A549 (cell line): ENCODE results near the gene XYLT1. TPM values are rescaled to one million over a fixed set of nuclear protein-coding genes. Genes with fewer than 3 reads are reported as not detected.
A peak's percentile ranks its signal among the peaks of the same experiment; 100 is the strongest.

Experiments
- ATAC-seq, 2 experiments: fragments of 200-7000 bp in 1 of 2; fragments of >200 bp in 1 of 2; cut with Nextera tagmentation in 1 of 2; cut with Tn5 transposase in 1 of 2; 3 replicates each; pipeline versions ENCODE4 v1.8.0 to v1.9.1; 2018 to 2020; ENCODE audit warnings: mild to moderate bottlenecking in 1 of 2, moderate library complexity in 1 of 2
- CTCF ChIA-PET: fragments of 300-600 bp; sonication (Branson Sonifier 250); formaldehyde crosslinking; extraction: SDS; loops from one replicate; lab custom pipeline; 2021; ENCODE audit warnings: antibody characterized with exemption, inconsistent platforms; lab: Yijun Ruan, JAX
- POLR2A ChIA-PET: fragments of 350-600 bp; formaldehyde crosslinking; extraction: SDS; loops from one replicate; lab custom pipeline; 2021; ENCODE audit warnings: antibody characterized with exemption, inconsistent platforms; lab: Yijun Ruan, JAX
- DNase-seq, 2 experiments: peaks; one replicate each; pipeline versions ENCODE4 v3.0.0 to v3.0.0-alpha.2; 2011 to 2016; ENCODE audit warnings: low read depth in 1 of 2, low spot score in 1 of 2
- FAIRE-seq: peaks from 2 replicates; lab custom pipeline; 2011; peaks lifted over from hg19 to GRCh38; lab: Jason Lieb, UNC
- H3K27ac ChIP-seq, 2 experiments: fragments of >200 bp; sonication (Bioruptor Twin); formaldehyde crosslinking; 3 replicates each; pipeline ENCODE4 v1.5.1; 2016 to 2017
- H3K4me1 ChIP-seq: fragments of >200 bp; sonication (Bioruptor Twin); formaldehyde crosslinking; 3 replicates; pipeline ENCODE4 v1.6.1; 2016
- H3K4me2 ChIP-seq: fragments of >200 bp; sonication (Bioruptor Twin); formaldehyde crosslinking; 3 replicates; pipeline ENCODE4 v1.6.1; 2016
- H3K4me3 ChIP-seq: fragments of >200 bp; sonication (Bioruptor Twin); formaldehyde crosslinking; 3 replicates; pipeline ENCODE4 v1.5.1; 2016
- H3K9me3 ChIP-seq: fragments of >200 bp; sonication (Bioruptor Twin); formaldehyde crosslinking; 3 replicates; pipeline ENCODE4 v1.6.1; 2016
- CBX8 ChIP-seq: fragments of 200-600 bp; sonication (generic); IDR thresholded peaks from 2 replicates; pipeline ENCODE4 v1.6.1; 2016
- CEBPB ChIP-seq, 2 experiments: fragments of >200 bp in 1 of 2; sonication (Bioruptor Twin) in 1 of 2; formaldehyde crosslinking in 1 of 2; IDR thresholded peaks; 2 replicates each; pipeline ENCODE4 v1.6.1; 2012 to 2016
- CHD2 ChIP-seq: fragments of 150-350 bp; IDR thresholded peaks from 2 replicates; pipeline ENCODE4 v1.6.1; 2014; ENCODE audit warnings: low read length; ENCODE audit not compliant: partially characterized antibody
- CTCF ChIP-seq: fragments of >200 bp; sonication (Bioruptor Twin); formaldehyde crosslinking; IDR thresholded peaks from 3 replicates; pipeline ENCODE4 v1.5.1; 2016
- EHF ChIP-seq: fragments of 250-450 bp; sonication (Bioruptor Pico); IDR thresholded peaks from 2 replicates; pipeline ENCODE4 v1.5.0; 2020; ENCODE audit warnings: mild to moderate bottlenecking
- EHMT2 ChIP-seq: fragments of 200-600 bp; sonication (generic); IDR thresholded peaks from 2 replicates; pipeline ENCODE4 v1.6.1; 2016; ENCODE audit warnings: antibody characterized with exemption, low read depth, mild to moderate bottlenecking, moderate library complexity
- FOSB ChIP-seq: fragments of 250-450 bp; sonication (Bioruptor Pico); IDR thresholded peaks from 2 replicates; pipeline ENCODE4 v1.5.0; 2020; ENCODE audit warnings: mild to moderate bottlenecking, moderate library complexity
- FOXS1 ChIP-seq: fragments of 250-450 bp; sonication (Bioruptor Pico); IDR thresholded peaks from 2 replicates; pipeline ENCODE4 v1.5.0; 2020; ENCODE audit warnings: mild to moderate bottlenecking, moderate library complexity
- GATA3 ChIP-seq: IDR thresholded peaks from 2 replicates; pipeline ENCODE4 v1.6.1; 2012; ENCODE audit warnings: borderline replicate concordance
- HDAC2 ChIP-seq: fragments of 200-600 bp; sonication (generic); IDR thresholded peaks from 2 replicates; pipeline ENCODE4 v1.6.1; 2016
- HEYL ChIP-seq: fragments of 250-450 bp; sonication (Bioruptor Pico); IDR thresholded peaks from 2 replicates; pipeline ENCODE4 v1.8.0; 2021; ENCODE audit warnings: mild to moderate bottlenecking, moderate library complexity
- HOXA7 ChIP-seq: fragments of 250-450 bp; sonication (Bioruptor Pico); IDR thresholded peaks from 2 replicates; pipeline ENCODE4 v1.5.0; 2020; ENCODE audit warnings: mild to moderate bottlenecking, moderate library complexity
- HOXB5 ChIP-seq: fragments of 250-450 bp; sonication (Bioruptor Pico); IDR thresholded peaks from 2 replicates; pipeline ENCODE4 v1.5.0; 2020; ENCODE audit warnings: mild to moderate bottlenecking, moderate library complexity
- JUN ChIP-seq, 2 experiments: fragments of >200 bp; sonication (Bioruptor Twin); formaldehyde crosslinking; IDR thresholded peaks; 2 replicates in 1 of 2; 3 replicates in 1 of 2; pipeline ENCODE4 v1.6.1; 2016 to 2017
- KDM1A ChIP-seq: fragments of 200-600 bp; sonication (generic); IDR thresholded peaks from 2 replicates; pipeline ENCODE4 v1.6.1; 2016; ENCODE audit warnings: low read depth, mild to moderate bottlenecking
- MAFK ChIP-seq: fragments of 450-650 bp; IDR thresholded peaks from 2 replicates; pipeline ENCODE4 v1.6.1; 2014; ENCODE audit not compliant: partially characterized antibody
- NFE2L2 ChIP-seq: fragments of 150-350 bp; conservative IDR thresholded peaks from 2 replicates; pipeline ENCODE4 v1.6.1; 2014; ENCODE audit warnings: low read length
- NR3C1 ChIP-seq: fragments of >200 bp; sonication (Bioruptor Twin); formaldehyde crosslinking; IDR thresholded peaks from 3 replicates; pipeline ENCODE4 v1.6.1; 2017
- POLR2AphosphoS2 ChIP-seq: conservative IDR thresholded peaks from 2 replicates; pipeline ENCODE4 v1.6.1; 2012; ENCODE audit warnings: low read length, improper control_type of control experiment, inconsistent platforms
- RARB ChIP-seq: fragments of 250-450 bp; sonication (Bioruptor Pico); IDR thresholded peaks from 2 replicates; pipeline ENCODE4 v1.8.0; 2021; ENCODE audit warnings: mild to moderate bottlenecking, moderate library complexity
- RNF2 ChIP-seq: fragments of 200-600 bp; sonication (generic); IDR thresholded peaks from 2 replicates; pipeline ENCODE4 v1.6.1; 2016; ENCODE audit warnings: low read depth, mild to moderate bottlenecking, antibody characterized with exemption, moderate library complexity, borderline replicate concordance
- ZNF302 ChIP-seq: fragments of 250-450 bp; sonication (Bioruptor Pico); IDR thresholded peaks from 2 replicates; pipeline ENCODE4 v1.9.0; 2021; ENCODE audit warnings: inconsistent platforms, mild to moderate bottlenecking, moderate library complexity
- ZSCAN20 ChIP-seq: fragments of 250-450 bp; sonication (Bioruptor Pico); IDR thresholded peaks from 2 replicates; pipeline ENCODE4 v1.8.0; 2022; ENCODE audit warnings: mild to moderate bottlenecking, moderate library complexity
- WGBS: methylation state at CpG from one replicate; pipeline ENCODE4 v1.1.6; 2017; ENCODE audit errors: missing lambda C conversion rate; 5-methylcytosine and 5-hydroxymethylcytosine counted together
- polyA plus RNA-seq, 4 experiments: library from polyadenylated mRNA; depleted of rRNA in 3 of 4; stranded (reverse); fragments of >200 nt; fragmentation: RNase III in 1 of 4; extraction: RNeasy Plus Mini Kit Qiagen cat#74134 plus additional on column Dnase treatment in 1 of 4; gene quantifications; 2 replicates in 3 of 4; 3 replicates in 1 of 4; pipeline ENCODE4 v1.2.3, GENCODE V29; 2011 to 2017
- TF ChIP-seq, protein P1 (sequence below): fragments of 450-650 bp; IDR thresholded peaks from 2 replicates; pipeline ENCODE4 v1.6.1; 2014; ENCODE audit warnings: antibody characterized with exemption
- TF ChIP-seq, protein P2 (sequence below): fragments of >200 bp; sonication (Bioruptor Twin); formaldehyde crosslinking; IDR thresholded peaks from 3 replicates; pipeline ENCODE4 v1.6.1; 2016

Gene XYLT1
- polyA plus RNA-seq, 2 of the 4 experiments (the other 2 are of a cell fraction), result 0.78 to 0.88 TPM

DNA sequence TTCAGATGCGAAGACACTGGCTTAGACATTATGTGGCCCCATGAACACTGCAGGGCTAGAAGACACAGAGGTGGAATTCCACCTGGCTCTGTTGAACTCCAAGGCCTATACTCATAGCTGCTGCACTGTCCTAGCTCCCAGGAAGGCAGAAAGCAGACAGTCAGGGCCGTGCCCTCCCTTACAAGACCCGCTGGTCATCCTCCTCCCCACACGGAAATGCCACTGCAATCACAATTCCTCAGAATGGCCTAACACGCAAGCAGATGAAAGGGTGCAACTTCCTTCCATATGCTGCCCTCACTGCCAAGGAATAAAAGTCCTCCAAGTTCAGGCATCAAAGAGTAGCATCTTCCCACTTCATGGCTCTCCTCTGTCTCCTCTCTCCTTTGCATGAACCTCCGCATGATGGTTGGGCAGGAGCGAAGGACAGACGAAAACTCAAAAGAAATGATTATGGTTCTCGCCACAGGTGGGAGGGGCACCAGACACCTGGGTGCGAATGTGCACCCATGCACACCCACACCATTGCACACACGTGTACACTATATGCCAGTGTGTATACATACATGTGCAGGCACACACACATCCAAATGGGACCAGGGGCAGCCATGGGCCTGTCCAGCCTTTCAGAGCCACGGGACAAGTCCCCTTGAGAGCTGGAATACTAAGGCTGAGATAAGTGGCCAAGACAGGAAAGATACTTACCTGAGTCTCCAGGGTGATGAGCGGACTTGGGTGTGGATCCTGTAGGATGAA, 113.3 kb downstream of the XYLT1 start:
- ChIA-PET CTCF (interaction anchor here (1.5 kb wide), 1 partner anchor 12 kb away, joined by 3 read pairs; no protein-coding TSS in a partner anchor), POLR2A (no interaction called here)
- TF ChIP-seq FOSB (CRISPR knock-in tag), result no peak
- no peak for TF ChIP-seq EHF (CRISPR knock-in tag)
- TF ChIP-seq HDAC2, result no peak
- TF ChIP-seq CBX8, result no peak
- no peak for TF ChIP-seq CTCF
- TF ChIP-seq ZNF302 (CRISPR knock-in tag), result no peak
- TF ChIP-seq NFE2L2, result no peak
- H3K4me2 ChIP-seq, result no peak overlapping the region
- no peaks in the 10 kb centered on the region for H3K9me3 ChIP-seq
- 47% methylated on average over 13 of the region's 13 CpGs for WGBS
- H3K4me1 ChIP-seq, result no peaks in the 10 kb centered on the region
- no peak overlapping the region for H3K4me3 ChIP-seq
- DNase-seq (no peak), FAIRE-seq (no peak), ATAC-seq (no peak)
- H3K27ac ChIP-seq, result no peak overlapping the region

GRCh38 chr16:17356243-17356933, 114.4 kb downstream of the XYLT1 start:
- Histone ChIP-seq H3K4me3 (no peak overlapping the region), H3K4me2 (no peak overlapping the region), H3K4me1 (no peaks in the 10 kb centered on the region), H3K27ac (no peak overlapping the region), H3K9me3 (no peaks in the 10 kb centered on the region)
- DNase-seq (no peak), FAIRE-seq (no peak), ATAC-seq (no peak)
- POLR2A ChIA-PET, result no interaction called here
- CTCF ChIA-PET, result interaction anchor here (0.6 kb wide), 1 partner anchor 26 kb away, joined by 3 read pairs; no protein-coding TSS in a partner anchor
- peak; percentile 2 for TF ChIP-seq MAFK
- no peak for TF ChIP-seq HEYL (CRISPR knock-in tag)
- no peak for TF ChIP-seq GATA3
- no peak for TF ChIP-seq RARB
- TF ChIP-seq, all 56 proteins: peak for 1
- WGBS, result 29% methylated on average over 11 of the region's 11 CpGs

DNA sequence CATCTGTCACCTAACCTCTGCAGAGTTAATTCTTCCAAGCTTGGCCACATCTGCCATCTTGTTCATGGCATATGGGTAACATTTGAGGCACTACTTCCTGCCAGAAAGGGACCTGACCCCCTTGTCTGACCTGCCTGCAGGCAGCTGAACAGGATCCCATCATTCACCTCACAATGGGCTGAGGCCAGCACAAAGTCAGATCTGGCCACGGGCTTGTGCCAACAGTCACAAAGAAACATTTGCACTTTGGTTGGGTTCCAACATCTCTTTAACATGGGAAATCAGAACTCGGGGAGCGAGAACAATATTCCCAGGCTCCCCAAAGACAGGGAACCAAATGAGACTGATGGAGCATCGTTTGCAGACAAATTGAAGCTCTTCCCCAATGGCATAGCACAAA, 116.1 kb downstream of the XYLT1 start:
- FAIRE-seq (no peak), DNase-seq (no peak), ATAC-seq (no peak)
- Histone ChIP-seq H3K9me3 (no peaks in the 10 kb centered on the region), H3K4me2 (no peak overlapping the region), H3K27ac (no peak overlapping the region), H3K4me1 (no peaks in the 10 kb centered on the region), H3K4me3 (no peak overlapping the region)
- POLR2A ChIA-PET, result no interaction called here
- TF ChIP-seq KDM1A, result no peak
- no peak for TF ChIP-seq HOXA7 (CRISPR knock-in tag)
- TF ChIP-seq, protein P1, sequence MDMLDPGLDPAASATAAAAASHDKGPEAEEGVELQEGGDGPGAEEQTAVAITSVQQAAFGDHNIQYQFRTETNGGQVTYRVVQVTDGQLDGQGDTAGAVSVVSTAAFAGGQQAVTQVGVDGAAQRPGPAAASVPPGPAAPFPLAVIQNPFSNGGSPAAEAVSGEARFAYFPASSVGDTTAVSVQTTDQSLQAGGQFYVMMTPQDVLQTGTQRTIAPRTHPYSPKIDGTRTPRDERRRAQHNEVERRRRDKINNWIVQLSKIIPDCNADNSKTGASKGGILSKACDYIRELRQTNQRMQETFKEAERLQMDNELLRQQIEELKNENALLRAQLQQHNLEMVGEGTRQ, result no peak
- no peak for TF ChIP-seq RNF2
- TF ChIP-seq ZSCAN20 (CRISPR knock-in tag), result no peak
- TF ChIP-seq POLR2AphosphoS2, result no peak
- TF ChIP-seq CBX8, result no peak
- TF ChIP-seq CHD2, result no peak
- no peak for TF ChIP-seq HOXB5
- no peak for TF ChIP-seq JUN (IDR thresholded peaks at IDR 0.05)
- no peak for TF ChIP-seq NR3C1
- no peak for TF ChIP-seq HDAC2
- TF ChIP-seq, protein P2, sequence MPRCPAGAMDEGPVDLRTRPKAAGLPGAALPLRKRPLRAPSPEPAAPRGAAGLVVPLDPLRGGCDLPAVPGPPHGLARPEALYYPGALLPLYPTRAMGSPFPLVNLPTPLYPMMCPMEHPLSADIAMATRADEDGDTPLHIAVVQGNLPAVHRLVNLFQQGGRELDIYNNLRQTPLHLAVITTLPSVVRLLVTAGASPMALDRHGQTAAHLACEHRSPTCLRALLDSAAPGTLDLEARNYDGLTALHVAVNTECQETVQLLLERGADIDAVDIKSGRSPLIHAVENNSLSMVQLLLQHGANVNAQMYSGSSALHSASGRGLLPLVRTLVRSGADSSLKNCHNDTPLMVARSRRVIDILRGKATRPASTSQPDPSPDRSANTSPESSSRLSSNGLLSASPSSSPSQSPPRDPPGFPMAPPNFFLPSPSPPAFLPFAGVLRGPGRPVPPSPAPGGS, result no peak
- no peak for TF ChIP-seq CEBPB (IDR thresholded peaks at IDR 0.05)
- TF ChIP-seq FOXS1 (CRISPR knock-in tag), result no peak
- TF ChIP-seq EHMT2, result no peak
- CTCF ChIA-PET, result no interaction called here
- WGBS, result 17% methylated on average over 4 of the region's 4 CpGs
